Neural progenitor cell (in vitro differentiated cells): Measurements from ENCODE around the gene PDE3B.

ENCODE experiments used
- CTCF ChIP-seq: fragments of 200-600 bp; sonication (generic); IDR thresholded peaks from 2 replicates; pipeline ENCODE4 v1.5.1; 2017; ENCODE audit warnings: antibody characterized with exemption, mild to moderate bottlenecking
- EZH2 ChIP-seq: fragments of 200-600 bp; sonication (generic); IDR thresholded peaks from 2 replicates; pipeline ENCODE4 v1.6.1; 2017; ENCODE audit warnings: antibody characterized with exemption, mild to moderate bottlenecking, moderate library complexity

DNA sequence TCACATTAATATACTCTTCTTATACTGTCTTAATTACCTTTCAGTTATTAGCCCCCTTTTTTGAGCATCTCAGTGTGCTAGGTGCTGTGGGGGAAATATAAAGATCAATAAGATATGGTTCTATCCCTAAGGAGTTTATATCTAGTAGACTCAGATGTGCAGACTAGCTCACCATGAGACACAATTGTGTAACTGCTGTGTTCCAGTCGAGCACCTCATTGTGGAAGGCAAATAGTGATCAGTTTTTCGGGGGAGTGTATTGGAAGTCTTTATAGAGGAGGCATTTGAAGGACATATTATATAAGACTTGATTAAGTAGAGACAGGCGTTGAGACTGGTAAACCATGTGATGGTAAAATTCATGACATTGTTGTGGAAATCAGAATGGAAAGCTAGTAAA lies 11.8 kb downstream of the PDE3B start:
- TF ChIP-seq CTCF (no peak), EZH2 (no peak)
